Vagina (tissue), 2 donors: ENCODE measurements around the gene EFEMP2.

Experiments used
- POLR2A ChIP-seq, 2 donors: fragments of 450-650 bp; IDR thresholded peaks; one replicate each; pipeline ENCODE4 v1.6.1; 2017; ENCODE audit warnings: antibody characterized with exemption in 2 of 2, mild to moderate bottlenecking in 2 of 2, moderate library complexity in 2 of 2
- POLR2AphosphoS5 ChIP-seq, 2 donors: sonication (generic); formaldehyde crosslinking; IDR thresholded peaks; one replicate each; pipeline ENCODE4 v1.9.0; 2017; ENCODE audit warnings: antibody characterized with exemption in 2 of 2, mild to moderate bottlenecking in 2 of 2, low read depth in 1 of 2; ENCODE audit not compliant: insufficient read depth in 1 of 2
- TF ChIP-seq, protein P1 (sequence below), 3 experiments: fragments of 450-650 bp in 2 of 3; fragments of 200-600 bp in 1 of 3; sonication (generic) in 1 of 3; IDR thresholded peaks; one replicate each; pipeline ENCODE4 v1.5.1; 2017 to 2019; ENCODE audit warnings: antibody characterized with exemption in 3 of 3, mild to moderate bottlenecking in 2 of 3, moderate library complexity in 2 of 3

DNA sequence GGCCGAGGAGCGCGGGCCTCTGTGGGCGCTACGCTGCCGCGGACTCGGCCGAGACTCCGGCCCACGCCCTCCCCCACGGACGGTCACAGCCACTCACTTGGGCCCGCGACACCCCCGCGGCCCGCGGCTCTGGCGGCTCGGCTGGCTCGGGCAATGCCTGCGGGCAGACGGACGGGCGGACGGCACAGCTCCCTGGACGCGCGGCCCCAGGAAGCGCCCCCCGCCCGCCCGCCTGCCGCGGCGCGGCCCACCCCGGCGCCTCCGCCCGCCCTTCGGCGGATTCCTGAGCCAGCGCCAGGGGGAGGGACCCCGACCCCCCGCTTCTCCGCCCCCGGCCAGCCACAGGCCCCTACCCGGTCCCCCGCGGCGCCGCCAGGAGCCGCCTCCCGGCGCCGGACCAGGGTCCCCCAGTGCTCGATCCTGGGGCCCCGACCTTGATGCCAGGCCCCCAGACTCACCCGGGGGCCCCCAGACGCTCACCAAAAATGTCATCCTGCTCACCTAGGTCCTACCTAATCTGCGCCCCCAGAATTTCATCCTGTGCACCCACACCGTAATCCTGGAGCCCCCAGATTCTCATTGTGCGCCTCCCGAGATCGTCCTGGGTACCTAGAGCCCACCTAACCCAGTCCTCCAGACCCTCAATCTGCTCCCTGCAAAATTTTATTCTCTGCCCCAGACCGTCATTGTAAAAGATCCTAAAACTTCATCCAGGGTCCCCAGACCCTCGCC is at the start of gene EFEMP2:
- TF ChIP-seq, protein P1, sequence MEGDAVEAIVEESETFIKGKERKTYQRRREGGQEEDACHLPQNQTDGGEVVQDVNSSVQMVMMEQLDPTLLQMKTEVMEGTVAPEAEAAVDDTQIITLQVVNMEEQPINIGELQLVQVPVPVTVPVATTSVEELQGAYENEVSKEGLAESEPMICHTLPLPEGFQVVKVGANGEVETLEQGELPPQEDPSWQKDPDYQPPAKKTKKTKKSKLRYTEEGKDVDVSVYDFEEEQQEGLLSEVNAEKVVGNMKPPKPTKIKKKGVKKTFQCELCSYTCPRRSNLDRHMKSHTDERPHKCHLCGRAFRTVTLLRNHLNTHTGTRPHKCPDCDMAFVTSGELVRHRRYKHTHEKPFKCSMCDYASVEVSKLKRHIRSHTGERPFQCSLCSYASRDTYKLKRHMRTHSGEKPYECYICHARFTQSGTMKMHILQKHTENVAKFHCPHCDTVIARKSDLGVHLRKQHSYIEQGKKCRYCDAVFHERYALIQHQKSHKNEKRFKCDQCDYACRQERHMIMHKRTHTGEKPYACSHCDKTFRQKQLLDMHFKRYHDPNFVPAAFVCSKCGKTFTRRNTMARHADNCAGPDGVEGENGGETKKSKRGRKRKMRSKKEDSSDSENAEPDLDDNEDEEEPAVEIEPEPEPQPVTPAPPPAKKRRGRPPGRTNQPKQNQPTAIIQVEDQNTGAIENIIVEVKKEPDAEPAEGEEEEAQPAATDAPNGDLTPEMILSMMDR (IDR thresholded peaks at IDR 0.05) = no peak
- TF ChIP-seq POLR2A (IDR thresholded peaks at IDR 0.05) (no peak), POLR2AphosphoS5 (IDR thresholded peaks at IDR 0.05; ENCODE audit: insufficient read depth in 1 of 2, low read depth in 1 of 2) (no peak)
